HG03103 (cell line): ENCODE measurements around the gene EXOC3L4.
A peak's percentile ranks its signal among the peaks of the same experiment; 100 is the strongest.

ENCODE experiments used
- ATAC-seq: cut with Tn5 transposase; IDR thresholded peaks from one replicate; pipeline ENCODE4 v1.9.1; 2021; ENCODE audit warnings: low read depth; ENCODE audit not compliant: unreplicated experiment

EXOC3L4 gene

DNA sequence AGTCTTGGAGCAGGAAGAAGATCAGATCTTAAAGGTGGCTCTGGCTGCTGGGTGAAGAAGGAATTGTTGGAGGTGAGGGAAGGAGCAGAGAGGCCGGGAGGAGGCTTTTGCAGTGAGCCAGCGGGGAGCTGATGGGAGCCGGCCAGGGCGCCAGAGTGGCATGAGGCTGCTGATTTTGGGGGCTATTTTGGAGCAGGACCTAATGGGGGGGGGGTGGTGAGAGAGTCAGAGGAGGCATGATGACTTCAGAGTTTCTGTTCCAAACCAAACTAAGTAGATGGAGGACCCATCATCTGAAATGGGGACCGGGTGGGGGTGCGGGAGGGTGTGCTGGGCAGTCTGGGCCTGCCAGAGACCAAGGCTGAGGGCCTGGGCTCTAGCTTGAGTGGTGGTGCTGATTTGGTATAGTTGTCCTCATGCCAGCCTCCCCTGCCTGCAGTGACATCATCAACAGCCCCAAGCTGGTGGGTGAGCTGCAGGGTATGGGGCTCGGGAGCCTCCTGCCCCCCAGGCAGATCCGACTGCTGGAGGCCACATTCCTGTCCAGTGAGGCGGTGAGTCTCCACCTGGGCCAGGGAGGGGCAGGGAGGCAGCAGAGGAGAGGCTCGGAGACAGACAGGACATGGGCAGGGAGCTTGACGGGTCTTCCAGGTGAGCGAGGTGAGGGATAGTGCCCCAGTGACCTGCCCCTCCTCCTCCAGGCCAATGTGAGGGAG lies 34.9 kb downstream of the EXOC3L4 start:
- no peak for ATAC-seq

DNA sequence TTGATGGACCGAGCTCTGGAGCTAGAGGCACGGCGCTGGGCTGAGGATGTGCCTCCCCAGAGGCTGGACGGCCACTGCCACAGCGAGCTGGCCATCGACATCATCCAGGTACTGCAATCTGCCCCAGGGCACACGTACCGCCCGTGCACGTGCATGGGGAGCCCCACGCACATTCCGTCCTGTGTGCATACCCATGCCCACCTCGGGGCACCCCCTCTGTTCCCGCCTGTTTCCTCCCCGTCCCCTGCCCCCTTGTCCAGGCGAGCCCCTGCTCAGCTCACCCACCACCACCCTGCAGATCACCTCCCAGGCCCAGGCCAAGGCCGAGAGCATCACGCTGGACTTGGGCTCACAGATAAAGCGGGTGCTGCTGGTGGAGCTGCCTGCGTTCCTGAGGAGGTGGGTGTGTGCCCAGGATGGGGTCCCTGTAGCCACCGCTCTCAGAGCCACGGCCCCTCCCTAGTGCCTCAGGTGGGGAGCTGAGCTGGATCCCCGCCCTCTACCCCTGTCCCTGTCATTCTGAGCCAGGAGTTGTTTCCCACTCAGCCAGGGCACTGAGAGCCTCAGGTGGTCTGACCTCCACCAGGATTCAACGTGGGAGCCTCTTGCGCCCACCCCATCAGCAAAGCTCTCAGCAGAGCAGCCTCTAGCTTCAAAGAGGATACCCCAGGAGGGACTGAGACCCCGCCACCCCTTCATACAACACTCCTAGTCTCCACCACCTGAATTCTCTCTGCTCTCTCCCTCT lies 35.7 kb downstream of the EXOC3L4 start:
- no peak for ATAC-seq

DNA sequence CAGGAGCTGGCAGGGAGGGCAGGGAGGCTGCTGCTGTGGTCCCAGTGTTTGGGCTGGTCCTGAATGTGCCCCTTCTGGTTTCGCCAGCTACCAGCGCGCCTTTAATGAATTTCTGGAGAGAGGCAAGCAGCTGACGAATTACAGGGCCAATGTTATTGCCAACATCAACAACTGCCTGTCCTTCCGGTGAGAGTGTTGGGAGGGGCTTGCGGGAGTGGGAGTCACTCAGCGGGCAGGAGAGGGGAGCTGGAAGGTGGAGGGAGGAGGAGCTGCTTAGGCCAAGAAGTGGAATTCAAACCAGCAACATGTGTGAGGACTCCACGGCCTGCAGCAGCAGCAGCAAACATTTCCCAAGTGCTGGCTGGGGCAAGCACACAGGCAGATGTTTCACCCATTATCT lies 36.4 kb downstream of the EXOC3L4 start:
- no peak for ATAC-seq

DNA sequence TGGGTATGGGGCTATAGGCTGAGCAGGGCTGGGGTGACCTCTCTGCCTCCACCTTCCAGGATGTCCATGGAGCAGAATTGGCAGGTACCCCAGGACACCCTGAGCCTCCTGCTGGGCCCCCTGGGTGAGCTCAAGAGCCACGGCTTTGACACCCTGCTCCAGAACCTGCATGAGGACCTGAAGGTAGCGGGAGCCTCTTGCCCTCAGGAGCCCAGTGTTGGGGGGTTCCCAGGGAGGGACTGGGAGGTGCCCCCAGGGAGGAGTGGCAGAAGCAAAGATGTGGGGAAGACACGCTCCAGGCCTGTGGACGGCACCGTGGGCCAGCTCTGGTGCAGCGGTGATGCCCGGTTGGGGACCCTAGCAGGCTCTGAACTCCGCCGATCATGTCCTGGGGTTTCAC lies 37.1 kb downstream of the EXOC3L4 start:
- no peak for ATAC-seq

DNA sequence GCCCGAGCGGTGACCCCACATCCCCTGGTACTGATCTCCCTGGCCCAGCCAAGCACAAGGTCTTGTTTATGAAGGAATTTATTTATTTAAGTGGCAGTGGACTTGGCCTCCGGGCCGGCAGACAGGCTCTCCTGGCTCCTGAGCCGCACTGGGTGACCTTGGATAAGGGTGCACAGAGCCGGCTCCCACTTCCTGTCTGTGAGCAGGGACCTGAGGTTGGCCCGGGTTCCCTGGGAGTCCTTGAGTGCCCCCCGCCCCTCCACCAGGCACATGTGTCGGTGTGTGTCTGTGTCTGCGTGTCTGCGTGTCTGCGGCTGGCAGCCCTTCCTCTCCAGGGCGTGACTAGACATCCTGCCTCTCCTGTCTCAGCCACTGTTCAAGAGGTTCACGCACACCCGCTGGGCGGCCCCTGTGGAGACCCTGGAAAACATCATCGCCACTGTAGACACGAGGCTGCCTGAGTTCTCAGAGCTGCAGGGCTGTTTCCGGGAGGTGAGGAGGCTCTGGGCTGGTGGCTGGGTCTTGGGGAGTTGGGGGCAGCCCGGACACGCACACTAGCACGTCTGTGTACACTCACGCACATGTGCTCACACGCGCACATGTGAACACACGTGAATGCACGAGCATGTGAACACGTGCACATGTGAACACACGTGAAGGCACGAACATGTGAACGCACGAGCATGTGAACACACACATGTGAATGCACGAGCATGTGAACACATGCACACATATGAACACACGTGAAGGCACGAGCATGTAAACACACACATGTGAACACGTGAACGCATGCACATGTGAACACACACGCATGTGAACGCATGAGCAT lies 38.1 kb downstream of the EXOC3L4 start:
- no peak for ATAC-seq

DNA sequence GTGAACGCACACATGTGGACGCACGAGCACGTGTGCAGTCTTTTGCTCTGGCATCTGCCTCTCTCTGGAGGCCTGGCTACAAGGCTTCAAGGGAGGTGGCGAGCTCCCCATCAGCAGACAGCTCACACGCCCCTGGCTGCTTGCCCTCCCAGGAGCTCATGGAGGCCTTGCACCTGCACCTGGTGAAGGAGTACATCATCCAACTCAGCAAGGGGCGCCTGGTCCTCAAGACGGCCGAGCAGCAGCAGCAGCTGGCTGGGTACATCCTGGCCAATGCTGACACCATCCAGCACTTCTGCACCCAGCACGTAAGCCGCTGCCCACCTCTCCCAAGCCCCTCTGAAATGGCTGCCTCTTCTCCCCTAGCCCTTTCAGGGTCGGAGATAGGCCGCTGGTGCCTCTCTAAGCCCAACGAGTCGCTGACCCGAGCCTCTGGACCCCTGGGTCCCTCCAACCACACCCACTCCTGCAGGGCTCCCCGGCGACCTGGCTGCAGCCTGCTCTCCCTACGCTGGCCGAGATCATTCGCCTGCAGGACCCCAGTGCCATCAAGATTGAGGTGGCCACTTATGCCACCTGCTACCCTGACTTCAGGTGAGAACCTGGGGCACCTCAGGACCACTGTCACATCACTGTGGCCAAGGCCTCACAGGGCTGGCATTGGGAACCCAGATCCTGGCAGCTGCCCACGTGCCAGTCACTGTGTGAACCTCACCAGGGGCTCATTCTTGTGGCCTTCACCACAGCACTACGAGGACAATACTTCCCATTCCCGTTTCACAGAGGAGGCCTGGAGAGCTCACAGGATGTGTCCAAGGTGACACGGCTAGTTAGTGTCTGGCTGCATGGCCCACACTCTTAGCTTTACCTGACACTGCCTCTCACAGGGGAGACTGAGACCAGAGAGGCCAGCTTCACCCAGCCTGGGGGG lies 39.0 kb downstream of the EXOC3L4 start:
- ATAC-seq, result no peak

DNA sequence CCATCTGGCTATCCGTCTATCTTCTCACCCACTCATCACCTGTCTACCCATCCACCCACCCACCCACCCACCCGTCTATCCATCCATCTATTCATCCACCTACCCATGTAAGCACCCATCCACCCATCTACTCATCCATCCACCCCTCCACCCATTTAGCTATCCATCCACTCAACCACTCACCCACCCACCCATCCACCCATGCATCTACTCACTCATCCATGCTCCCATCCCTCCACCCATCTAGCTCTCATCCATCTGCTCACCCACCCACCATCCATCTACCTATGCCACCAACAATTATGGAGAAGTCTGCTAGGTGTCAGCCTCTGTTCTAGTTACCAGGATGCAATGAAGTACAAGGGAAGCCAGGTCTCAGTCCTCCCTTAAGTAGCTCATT lies 39.9 kb downstream of the EXOC3L4 start:
- ATAC-seq, result no peak

DNA sequence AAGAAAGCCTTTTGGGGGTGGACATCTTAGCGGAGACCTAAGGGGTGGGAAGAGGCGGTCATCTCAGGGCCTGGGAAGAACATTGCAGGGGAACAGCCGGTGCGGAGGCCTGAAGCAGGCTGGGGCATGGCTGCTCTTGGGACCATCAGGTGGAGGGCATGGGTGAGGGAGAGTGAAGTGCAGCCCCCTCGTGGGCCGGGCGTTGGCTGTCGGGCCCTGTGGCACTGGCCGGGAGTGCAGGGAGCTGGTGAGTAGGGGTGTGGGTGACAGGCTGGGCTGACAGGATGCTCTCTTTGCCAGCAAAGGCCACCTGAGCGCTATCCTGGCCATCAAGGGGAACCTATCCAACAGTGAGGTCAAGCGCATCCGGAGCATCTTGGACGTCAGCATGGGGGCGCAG lies 40.4 kb downstream of the EXOC3L4 start:
- ATAC-seq, result no peak

DNA sequence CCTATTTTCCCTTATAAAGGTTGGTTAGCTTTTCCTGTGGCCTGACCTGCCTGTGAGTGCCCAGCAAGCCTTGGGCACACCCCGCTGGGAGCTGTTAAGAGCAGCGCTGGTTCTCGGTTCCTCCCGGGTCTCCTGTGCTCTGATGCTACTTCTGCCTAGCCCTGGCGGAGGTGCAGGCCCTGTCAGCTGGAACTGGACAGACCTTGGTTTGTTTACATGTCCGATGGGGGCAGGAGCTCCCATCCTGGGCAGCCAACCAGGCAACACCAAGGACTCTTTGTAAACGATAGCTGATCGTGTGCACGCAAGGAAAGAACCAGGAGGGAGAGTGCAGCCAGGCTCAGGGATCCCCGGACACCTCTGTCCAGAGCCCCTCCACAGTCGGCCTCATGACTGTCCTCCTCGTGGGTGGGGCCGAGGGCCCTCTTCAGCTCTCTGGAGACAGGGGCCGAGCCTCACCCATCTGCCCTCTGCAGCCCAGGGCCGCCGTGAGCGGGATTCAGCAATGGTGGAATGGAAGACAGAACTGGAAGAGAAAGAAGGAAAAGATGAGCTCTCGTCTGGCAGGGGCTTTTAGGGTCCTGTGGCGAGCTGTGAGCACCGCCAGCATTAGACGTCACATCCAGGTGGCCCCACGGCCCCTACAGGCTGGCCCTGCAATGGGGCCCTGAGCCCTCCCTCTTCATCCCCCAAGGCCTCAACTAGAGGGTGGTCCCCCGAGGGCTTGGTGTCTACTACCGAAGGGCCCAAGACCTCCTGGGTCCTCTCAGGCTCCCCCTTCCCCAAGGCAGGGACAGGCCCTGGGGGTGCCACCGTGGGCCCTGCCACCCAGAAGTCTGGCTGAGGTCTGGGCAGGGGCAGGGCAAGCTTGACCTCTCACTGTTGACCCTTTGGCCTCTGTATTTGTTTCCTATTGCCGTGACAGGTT lies 41.1 kb downstream of the EXOC3L4 start:
- ATAC-seq, result no peak

DNA sequence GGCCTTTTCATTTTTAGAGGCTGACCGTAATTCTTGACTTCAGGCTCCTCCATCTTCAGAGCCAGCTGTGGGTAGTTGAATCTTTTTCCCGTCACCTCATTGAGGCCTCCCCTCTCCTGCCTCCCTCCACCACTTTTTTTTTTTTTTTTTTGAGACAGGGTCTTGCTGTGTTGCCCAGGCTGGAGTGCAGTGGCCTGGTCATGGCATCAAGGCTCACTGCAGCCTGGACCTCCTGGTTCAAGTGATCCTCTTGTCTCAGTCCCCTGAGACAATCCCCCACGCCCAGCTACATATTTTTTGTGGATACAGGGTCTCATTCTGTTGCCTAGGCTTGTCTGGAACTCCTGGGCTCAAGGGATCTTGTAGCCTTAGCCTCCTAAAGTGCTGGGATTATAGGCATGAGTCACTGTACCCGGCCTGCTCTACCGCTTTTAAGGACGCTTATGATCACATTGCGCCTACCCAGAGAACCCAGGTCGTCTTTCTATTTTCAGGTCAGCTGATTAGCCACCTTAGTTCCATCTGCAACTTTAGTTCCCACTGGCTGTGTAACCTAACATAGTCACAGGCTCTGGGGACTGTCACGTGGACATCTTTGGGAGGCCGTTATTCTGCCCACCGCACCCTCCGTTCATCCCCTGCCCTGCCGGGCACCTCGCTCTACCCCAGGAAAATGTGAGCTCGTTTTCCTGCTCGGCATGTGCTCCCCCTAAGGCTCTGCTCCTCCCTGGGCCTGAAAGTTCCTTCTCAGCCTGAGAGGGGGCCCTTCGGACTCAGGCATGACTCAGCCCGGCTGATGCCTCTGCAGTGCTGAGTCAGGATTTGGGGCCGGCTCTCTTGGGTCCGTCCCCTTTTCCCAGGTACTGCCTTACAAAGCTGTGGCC lies 42.1 kb downstream of the EXOC3L4 start:
- no peak for ATAC-seq

DNA sequence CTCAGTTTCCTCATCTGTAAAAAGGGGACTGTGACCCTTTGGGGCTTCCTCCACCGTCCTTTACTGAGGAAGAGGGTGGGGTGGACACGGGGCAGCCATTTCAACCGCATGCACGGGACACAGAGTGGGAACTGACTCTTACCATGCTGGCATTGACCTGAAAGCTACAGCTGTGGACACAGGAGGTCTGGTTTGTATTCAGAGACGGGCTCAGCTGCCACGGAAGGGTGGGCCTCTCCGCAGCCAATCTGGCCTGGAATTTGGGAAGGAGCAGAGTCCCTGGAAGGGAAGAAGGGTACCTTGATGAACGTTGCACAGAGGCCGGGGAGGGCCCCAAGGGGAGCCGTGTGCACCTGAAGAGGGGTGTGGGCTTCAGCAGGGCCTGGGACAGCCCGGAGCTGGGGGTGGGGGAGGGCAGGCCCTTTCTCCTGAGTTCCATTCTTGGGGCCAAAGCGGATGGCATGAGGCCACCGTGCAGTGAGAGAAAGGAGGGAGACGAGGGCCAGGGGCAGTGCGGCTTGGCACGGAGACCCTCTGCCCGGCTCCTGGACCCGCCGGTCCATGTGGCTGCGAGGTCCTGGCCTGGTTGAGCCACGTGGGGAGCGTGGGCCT lies 43.3 kb downstream of the EXOC3L4 start:
- ATAC-seq, result no peak

DNA sequence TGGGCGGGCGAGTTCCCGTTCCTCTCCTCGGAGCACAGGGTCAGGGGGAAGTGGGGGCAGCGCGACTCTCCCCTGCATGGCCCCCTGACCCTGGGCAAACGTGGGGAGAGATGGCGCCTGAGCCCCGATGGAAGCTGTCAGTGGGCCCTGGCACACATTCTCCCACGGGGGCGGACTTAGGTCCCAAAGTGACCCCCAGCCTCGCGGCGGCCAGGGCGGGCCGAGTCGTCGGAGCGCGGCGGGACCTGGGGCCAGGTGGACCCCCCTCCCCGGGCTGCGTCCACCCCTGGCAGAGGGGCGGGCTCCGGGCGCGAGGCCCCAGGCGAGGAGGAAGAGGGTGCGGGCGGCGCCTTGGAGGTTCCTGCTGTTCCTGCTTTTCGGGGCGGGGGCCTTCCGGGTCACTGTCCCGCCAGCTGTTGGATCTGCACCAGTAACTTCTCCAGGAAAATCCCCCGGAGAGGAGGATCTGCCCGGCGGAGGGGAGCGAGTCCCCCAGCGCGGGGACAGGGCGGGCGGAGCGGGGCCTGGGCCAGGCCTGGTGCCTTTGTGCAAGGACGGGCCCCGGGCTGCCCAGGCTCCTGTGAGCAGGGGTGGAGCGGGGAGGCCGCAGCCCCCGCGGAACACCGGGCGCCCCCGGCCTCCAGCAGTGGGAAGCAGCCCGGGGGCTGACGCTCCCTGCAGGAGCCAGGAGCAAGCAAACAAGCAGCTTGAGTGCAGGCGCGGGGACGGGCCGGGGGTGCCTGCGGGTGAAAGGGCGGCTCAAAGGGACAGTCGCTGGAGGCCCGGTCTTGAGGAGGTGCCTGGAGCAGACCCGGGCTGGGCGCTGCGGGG lies 44.0 kb downstream of the EXOC3L4 start:
- ATAC-seq, result no peak

DNA sequence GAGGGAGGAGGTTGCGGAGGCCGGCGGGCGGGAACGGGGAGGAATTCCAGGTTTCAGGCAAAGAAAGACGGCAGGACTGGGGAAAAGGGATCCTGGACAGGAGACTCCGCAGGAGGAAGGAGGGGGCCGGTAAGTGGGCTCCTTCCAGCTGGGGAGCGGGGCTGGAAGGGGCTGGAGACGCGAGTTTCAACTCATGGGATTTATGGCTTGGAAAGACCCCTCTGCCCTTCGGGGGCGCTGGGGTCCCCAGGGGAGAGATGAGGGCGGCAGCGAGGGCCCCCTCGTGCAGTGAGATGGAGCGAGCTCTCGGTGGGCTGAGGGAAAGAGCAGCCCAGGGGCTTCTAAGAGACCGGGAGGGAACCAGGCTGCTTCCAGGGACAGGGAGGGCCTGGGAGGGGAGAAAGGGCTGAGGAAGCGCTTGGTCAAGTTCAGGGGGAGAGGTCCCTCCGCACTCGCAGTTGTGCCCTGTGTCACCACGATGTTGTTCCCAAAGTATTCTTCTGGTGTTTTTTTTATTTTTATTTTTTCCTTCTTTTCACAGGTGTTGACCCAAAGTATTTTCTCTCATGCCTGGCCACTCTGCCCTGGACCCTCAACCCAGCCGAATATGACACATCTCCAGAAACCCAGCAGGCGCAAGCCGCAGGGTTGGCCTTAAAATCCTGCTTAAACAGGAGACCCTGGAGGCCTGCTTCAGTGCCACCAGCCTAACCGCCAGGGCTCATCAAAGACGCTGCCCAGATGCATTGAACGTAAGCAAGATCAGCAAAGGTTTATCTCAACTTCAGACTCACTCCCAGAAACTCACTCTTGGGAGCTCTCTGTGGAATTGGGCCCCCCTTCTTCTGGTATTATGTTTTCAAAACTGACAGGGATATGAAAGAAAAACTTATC lies 44.9 kb downstream of the EXOC3L4 start:
- no peak for ATAC-seq

DNA sequence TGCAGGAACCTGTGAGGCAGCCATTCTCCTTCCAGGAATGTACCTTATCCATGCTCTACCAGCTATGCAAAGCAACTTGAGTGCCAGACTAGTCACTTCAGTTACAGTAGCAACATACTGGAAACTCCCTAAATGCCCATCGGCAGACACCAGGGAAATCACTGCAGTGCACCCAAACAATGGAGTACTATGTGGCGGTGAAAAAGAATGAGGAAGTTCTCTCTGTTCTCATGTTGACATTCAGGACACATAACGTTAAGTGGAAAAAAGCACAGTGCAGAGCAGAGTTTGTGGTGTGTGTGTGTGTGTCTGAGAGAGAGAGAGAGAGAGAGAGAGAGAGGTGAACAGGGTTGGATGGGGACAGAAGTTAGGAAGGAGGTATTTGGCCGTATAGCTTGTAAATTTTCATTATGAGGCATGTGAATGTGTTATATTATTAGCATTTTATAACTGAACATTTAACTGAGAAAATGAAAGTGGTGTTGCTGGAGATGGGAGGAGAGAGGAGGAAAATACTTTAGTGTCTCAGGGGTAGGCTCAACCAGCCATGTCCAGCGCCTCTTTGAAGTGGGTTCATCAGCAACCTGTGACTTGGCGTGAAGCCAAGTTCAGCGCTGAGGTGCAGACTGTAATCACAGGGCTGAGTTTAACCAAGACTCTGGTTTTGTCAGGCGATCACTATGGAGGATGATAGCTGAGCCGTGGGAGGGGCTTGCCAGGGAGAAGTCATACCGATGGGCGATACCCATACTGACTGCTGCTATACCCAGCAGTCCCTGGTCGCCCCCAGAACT lies 46.0 kb downstream of the EXOC3L4 start:
- ATAC-seq, result peak; percentile 81

DNA sequence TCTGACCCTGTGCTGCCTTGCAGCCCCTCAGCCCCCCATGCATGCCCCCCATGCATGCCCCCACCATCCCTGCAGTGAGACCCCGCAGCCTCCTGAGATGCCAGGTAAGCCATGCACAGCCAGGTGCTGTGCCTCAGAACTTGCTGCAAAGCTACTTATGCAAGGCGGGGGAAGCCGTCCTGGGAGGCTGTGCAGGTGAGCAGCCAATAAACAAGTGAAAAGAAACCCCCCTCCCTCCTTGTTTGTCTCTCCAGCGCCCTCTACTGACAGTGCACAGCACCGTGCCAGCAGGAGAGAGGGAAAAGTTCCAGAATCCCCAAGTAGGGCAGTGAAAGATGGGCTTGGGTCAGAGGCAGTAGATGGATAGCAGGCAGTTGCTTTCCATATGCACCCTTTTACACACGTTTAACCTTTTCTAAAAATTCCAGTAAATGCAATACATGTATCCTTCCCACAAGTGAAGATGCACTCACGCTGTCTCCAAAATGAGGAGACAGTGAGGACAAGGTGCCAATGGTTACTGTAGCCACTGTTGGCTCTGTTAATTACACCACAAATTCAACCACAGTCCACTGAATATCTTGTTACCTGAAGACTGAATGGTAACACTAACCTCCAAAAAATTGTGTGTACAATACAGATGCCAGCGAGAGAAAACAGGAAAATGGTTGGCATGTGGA lies 46.7 kb downstream of the EXOC3L4 start:
- ATAC-seq, result peak; percentile 23
